ENCODE results near the gene DNAJC8.

The DNAJC8 gene

GRCh38 chr1:28170001-28170596 lies 62.7 kb downstream of the DNAJC8 start:
- no peak for FAIRE-seq

GRCh38 chr1:28163496-28164161 lies 69.2 kb downstream of the DNAJC8 start:
- FAIRE-seq, result no peak

DNA sequence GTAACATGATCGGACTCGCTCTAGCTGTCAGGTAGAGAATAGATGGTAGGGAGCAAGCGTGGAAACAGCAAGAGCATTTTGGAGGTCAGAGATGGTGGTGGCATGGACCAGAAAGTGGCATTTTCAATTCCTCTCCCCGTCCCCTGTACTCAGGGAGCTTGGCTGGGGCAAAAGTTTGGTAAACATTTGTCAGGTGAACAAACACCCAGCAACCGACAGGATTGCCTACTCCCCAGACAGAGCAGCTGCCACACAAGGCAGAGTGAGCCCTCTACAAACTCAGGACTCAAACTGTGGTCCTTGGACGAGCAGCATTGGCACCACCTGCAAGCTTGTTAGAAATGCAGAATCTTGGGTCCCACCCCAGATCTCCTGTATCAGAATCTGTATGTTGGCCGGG lies 70.7 kb downstream of the DNAJC8 start:
- no peak for FAIRE-seq

DNA sequence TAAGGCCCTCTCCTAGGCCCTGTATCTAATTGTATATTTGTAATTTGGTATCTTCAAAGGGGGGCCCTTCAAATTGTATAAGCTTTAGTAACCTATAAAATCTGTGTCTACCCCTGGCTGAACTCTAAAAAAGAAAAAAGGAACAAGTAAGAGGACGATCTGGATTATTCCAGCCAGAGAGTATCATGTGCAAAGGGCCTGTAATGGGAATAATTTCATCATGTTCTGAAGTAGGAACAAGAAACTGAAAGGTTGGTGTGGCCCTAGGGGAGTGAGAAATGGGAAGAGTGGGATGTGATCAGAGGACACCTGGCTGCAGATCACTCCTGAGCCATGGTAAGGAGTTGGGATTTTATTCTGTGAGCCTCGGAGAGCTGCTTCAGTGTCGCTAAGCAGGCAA lies 71.1 kb downstream of the DNAJC8 start:
- FAIRE-seq, result no peak

DNA sequence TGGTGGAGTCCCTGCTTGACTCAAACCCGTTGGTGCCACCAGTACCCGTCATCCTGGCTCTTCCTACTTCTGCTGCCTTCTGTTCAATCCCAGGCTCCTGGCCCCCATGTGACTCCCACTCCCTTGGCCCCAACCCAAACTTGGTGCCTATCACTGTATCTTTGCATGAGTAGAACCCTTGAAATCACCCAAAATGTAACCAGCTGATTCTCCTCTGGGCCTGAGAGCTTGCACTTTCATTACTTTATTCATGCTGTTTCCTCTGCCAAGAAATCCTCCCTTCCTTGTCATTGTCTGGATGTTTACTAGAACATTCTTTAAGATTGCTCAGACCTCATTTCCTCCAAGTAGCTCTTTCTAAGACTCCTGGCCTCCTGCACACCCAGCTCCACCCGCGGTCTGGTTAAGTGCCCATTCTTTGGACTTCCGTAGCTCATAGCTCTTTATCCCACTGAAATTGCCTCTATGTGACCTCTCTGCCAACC lies 72.0 kb downstream of the DNAJC8 start:
- FAIRE-seq, result no peak

- FAIRE-seq, result no peak
Observed at GRCh38 chr1:28159680-28160079, 73.1 kb downstream of the DNAJC8 start.

DNA sequence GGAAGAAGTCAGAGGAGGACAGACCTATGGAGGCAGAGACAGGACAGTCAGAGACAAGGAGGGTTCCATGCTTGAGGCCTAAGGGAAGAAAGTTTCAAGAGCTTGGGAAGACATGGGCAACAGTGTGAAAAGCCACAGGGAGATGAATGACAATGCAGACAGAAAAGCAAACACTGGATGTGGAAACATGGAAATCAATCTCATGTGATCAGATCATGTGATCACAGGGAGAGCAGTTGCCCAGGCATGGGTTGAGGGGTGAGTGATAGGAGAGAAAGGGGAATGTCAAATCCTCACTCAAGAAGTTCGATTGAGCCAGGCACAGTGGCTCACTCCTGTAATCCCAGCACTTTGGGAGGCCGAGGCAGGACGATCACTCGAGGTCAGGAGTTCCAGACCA lies 73.6 kb downstream of the DNAJC8 start:
- no peak for FAIRE-seq

DNA sequence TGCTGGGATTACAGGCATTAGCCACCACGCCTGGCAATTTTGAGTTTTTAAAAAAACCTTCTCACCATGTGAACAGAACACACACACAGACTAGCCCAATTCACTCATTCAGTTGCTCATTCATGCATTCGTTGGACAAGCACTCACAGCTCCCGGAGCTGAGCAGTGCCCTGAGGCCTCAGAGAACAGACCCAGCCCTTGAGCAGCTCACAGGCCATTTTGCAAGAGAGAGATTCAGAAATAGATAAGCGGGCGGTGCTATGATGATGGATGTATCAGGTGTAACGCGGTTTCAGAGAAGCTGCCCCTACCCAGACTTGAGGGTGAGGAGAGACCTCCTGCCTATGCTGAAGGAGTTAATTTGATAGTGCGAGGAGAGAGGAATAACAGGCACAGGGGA lies 74.9 kb downstream of the DNAJC8 start:
- no peak for FAIRE-seq

GRCh38 chr1:28156821-28157220 lies 76.0 kb downstream of the DNAJC8 start:
- no peak for FAIRE-seq

DNA sequence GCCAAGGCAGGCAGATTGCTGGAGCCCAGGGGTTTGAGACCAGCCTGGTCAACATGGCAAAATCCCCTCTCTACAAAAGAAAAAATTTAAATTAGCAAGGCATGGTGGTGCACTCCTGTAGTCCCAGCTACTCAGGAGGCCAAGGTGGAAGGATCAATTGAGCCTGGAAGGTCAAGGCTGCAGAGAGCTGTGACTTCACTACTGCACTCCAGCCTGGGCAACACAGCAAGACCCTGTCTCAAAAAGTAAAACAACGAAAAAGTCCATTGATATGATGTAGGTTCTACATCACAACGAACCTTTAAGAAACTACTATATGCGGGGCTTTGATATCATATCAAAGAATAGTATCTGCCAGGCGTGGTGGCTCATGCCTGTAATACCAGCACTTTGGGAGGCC lies 77.2 kb downstream of the DNAJC8 start:
- no peak for FAIRE-seq

- FAIRE-seq, result no peak
Observed at GRCh38 chr1:28154078-28154594, 78.7 kb downstream of the DNAJC8 start.
